ENCODE measurements around the gene BCR. TPM values are rescaled to one million over a fixed set of nuclear protein-coding genes. Genes with fewer than 3 reads are reported as not detected.

The BCR gene
- total and polyA plus RNA-seq, 12 donors, result 18.7 to 64.3 (median 42.4) TPM

- Histone ChIP-seq H3K27me3 (no peaks in the 10 kb centered on the region), H3K36me3 (replicated peaks in 1 of 2) (peaks cover 0 to 57% of the 10 kb centered on the region in 2 donors), H3K4me3 (no peak overlapping the region), H3K27ac (peak overlapping the region in 2 of 5 donors; percentile 59 to 66), H3K4me1 (replicated peaks in 1 of 2) (peaks cover 0 to 11% of the 10 kb centered on the region in 2 donors), H3K9me3 (replicated peaks in 1 of 3) (no peaks in the 10 kb centered on the region)
- no peak for TF ChIP-seq POLR2A (IDR thresholded peaks at IDR 0.05)
- TF ChIP-seq, protein P1, sequence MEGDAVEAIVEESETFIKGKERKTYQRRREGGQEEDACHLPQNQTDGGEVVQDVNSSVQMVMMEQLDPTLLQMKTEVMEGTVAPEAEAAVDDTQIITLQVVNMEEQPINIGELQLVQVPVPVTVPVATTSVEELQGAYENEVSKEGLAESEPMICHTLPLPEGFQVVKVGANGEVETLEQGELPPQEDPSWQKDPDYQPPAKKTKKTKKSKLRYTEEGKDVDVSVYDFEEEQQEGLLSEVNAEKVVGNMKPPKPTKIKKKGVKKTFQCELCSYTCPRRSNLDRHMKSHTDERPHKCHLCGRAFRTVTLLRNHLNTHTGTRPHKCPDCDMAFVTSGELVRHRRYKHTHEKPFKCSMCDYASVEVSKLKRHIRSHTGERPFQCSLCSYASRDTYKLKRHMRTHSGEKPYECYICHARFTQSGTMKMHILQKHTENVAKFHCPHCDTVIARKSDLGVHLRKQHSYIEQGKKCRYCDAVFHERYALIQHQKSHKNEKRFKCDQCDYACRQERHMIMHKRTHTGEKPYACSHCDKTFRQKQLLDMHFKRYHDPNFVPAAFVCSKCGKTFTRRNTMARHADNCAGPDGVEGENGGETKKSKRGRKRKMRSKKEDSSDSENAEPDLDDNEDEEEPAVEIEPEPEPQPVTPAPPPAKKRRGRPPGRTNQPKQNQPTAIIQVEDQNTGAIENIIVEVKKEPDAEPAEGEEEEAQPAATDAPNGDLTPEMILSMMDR (IDR thresholded peaks at IDR 0.05), result peak; percentile 51 to 71 (median 68)
- DNase-seq, result peak; percentile 59 to 79 (median 70)
- 52 to 58% (median 56%) methylated on average over 16 to 18 of the region's 18 CpGs for WGBS, 4 donors
- intact Hi-C loops (cut with DNase I), result no loop called here
These were observed 109.8 kb downstream of the BCR start for GRCh38 chr22:23289851-23290724.

DNA sequence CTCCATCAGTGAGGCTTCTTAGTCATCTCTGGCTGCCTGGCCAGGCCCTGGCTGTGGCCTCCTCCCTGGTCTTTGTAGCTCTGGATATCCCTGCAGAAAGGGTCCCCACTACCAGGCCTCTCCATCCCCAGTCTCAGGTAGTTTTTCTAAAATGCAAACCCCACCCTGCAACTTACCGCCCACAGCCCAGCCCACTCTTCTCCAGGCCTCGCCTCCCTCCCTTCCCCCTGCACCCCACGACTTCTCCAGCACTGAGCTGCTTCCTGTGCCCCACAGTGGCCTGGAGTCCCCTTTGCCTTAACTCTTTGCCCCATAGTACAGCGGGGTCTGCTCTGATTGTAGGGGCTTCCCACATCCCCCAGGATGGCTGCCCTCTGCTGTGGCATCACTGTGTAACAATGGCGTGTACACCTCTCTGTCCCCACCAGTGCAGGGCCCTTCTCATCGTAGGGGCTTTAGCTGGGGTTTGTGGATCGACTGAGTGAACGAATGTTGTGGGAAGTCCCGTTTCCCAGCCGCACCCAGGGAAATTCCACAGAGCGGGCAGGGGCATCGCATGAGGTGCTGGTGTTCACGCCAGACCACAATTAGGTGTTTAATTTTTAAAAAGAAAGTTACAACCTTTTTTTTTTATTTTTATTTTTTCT lies 111.6 kb downstream of the BCR start:
- intact Hi-C loops (cut with DNase I), result no loop called here
- WGBS, 4 donors, result 90 to 92% (median 91%) methylated on average over 13 of the region's 13 CpGs
- TF ChIP-seq POLR2A (IDR thresholded peaks at IDR 0.05), result no peak
- TF ChIP-seq, protein P1 (IDR thresholded peaks at IDR 0.05), result no peak
- H3K9me3 ChIP-seq (replicated peaks in 1 of 3), result no peaks in the 10 kb centered on the region
- no peak overlapping the region for H3K27ac ChIP-seq
- H3K36me3 ChIP-seq (replicated peaks in 1 of 2), result peaks cover 0 to 56% of the 10 kb centered on the region in 2 donors
- no peak for DNase-seq
- H3K4me1 ChIP-seq (replicated peaks in 1 of 2), result peaks cover 0 to 11% of the 10 kb centered on the region in 2 donors
- no peaks in the 10 kb centered on the region for H3K27me3 ChIP-seq
- no peak overlapping the region for H3K4me3 ChIP-seq

- Histone ChIP-seq H3K4me1 (replicated peaks in 1 of 2) (peaks cover 0 to 11% of the 10 kb centered on the region in 2 donors), H3K27ac (no peak overlapping the region), H3K27me3 (no peaks in the 10 kb centered on the region), H3K36me3 (replicated peaks in 1 of 2) (peaks cover 0 to 51% of the 10 kb centered on the region in 2 donors), H3K4me3 (no peak overlapping the region), H3K9me3 (replicated peaks in 1 of 3) (no peaks in the 10 kb centered on the region)
- WGBS, 4 donors, result 84 to 91% (median 86%) methylated on average over 10 to 17 of the region's 17 CpGs
- no peak for DNase-seq
- TF ChIP-seq, protein P1 (IDR thresholded peaks at IDR 0.05), result no peak
- no peak for TF ChIP-seq POLR2A (IDR thresholded peaks at IDR 0.05)
- intact Hi-C loops (cut with DNase I), result no loop called here
These were observed 112.4 kb downstream of the BCR start for GRCh38 chr22:23292453-23293350.
